NCI-H69 (cell line): ENCODE measurements around the gene SYTL1.
A peak's percentile ranks its signal among the peaks of the same experiment; 100 is the strongest.

Experiments used
- DNase-seq: peaks from one replicate; lab custom pipeline; 2025; lab: John Stamatoyannopoulos, UW

Gene SYTL1

DNA sequence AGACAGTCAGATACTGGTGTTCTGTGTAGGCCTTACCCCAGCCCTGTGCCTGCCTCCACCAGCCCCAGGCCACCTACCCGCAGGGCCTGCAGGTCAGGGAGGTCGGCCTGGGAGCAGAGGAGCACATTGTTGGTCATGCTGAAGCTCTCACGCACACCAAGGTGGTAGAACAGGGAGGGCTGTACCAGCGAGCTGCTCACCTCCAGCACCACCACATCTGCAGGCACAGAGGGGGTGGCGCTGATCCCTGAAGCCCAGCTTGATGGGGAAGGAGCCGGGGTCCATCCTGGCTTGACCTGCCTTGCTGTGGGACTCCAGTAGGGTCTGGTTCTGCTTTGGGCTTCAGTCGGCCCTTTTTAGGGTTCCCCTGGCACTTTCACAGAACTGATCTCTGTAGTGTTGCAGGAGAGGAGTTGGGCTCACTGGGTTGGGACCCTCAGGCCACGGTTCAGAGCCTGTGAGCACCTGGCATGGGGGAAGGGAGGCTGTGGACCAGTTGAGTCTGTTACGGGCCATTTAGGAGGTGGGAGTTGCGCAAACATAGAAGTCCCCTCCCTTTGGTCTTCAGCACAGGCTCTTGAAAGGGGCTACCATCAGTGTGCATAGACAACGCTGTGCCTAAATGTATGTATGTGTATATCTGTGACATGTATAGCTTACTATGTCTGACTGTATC lies 23.0 kb downstream of the SYTL1 start:
- DNase-seq, result no peak

GRCh38 chr1:27365372-27366112 lies 23.7 kb downstream of the SYTL1 start:
- peak; percentile 84 for DNase-seq

DNA sequence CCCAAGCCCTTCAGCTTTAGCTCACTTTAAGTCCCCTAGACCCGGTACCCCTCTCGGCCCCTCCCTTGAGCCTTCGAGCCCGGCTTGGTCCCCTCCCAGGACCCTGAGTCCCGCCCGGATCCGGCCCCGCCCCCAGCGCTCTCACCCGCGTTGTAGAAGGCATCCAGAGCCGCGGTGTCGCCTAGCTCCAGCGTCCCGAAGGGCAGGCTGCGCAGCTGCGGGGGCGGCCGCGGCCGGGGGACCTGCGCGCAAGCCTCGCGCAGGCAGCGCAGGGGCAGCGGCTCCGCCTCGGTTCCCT lies 24.2 kb downstream of the SYTL1 start:
- DNase-seq, result peak; percentile 71

DNA sequence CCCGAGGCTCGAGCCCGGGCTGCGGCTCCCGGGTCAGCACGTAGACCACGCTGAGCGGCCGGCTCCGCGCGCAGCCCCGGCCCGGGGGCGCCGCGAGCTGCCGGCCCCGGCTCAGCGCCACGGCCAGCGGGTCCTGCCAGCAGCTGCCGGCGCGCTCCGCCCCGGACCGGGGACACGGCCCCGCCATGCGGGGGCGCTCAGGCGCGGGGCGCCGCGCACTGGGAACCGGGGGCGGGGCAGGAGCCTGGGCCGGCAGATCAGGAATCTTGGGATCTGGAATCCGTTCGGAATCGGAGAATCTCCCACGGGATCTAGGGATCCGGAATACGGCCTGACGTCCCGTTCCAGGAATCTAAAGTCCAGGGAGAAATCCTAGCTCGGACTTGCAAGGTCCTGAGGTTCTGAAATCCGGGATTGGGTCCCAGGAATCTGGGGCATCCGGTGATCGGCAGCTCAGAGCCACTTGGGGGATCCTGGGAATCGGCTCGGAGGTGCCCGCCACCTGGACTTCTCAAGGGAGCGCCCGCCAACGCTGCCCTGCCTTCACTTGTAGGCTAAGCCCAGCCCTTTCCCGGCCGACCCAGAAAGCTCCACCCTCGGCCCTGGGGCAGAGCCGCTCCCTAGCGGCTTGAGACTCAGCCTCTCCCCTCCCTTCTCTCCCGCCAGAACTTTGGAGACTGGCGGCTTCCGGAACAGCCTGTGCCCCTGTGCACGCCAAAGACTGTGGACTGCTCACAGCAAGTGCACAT lies 24.8 kb downstream of the SYTL1 start, which contains the start of gene MAP3K6:
Gene MAP3K6, minus strand, starts transcription at position 551 of the 749 bp plus-strand sequence. Its CDS starts 364 bp downstream, at position 187.
- DNase-seq, result peak; percentile 73

- no peak for DNase-seq
Observed at GRCh38 chr1:27367160-27367650, 25.4 kb downstream of the SYTL1 start.

DNA sequence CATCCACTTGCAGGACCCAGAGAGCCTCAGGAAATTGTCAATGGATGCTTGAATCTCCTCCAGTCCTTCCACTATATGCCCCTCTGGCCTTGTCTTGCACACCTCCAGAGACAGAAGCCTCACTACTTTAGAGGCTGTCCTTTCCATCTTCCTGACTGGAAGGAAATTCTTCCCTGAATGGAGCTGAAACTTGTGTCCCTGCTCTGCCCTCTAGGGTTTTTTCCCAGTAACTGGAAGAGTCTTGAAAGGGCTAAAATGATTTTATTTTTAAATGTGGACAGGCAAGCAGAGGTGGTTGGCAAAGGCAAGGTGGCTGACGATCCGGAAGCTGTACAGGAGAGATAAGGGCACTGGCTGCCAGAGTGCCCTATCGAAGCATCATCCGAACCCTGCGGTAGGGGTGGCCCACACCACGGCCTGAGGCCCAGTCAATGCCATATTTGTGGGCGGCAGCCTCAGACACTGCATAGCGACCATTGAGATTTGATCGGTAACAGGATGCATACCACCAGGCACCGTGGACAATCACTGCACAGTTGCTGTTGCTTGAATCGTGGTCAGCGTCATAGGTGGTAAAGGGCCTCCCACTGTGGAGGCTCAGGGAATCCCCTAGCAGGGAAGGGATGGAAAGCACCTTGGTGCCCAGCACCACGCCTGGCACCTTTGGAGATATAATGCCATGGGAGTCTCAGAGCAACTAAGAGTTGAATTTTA lies 27.2 kb downstream of the SYTL1 start:
- no peak for DNase-seq

- no peak for DNase-seq
Observed at GRCh38 chr1:27372022-27372807, 30.4 kb downstream of the SYTL1 start.

- no peak for DNase-seq
Observed at GRCh38 chr1:27372808-27373690, 31.2 kb downstream of the SYTL1 start.

GRCh38 chr1:27374362-27375086 lies 32.7 kb downstream of the SYTL1 start, which contains the start of gene FCN3:
Gene FCN3 (minus strand): TSS chr1:27374824. CDS start chr1:27374818, 6 bp downstream.
- no peak for DNase-seq

- DNase-seq, result peak; percentile 29
Observed at GRCh38 chr1:27377760-27378495, 36.1 kb downstream of the SYTL1 start.

DNA sequence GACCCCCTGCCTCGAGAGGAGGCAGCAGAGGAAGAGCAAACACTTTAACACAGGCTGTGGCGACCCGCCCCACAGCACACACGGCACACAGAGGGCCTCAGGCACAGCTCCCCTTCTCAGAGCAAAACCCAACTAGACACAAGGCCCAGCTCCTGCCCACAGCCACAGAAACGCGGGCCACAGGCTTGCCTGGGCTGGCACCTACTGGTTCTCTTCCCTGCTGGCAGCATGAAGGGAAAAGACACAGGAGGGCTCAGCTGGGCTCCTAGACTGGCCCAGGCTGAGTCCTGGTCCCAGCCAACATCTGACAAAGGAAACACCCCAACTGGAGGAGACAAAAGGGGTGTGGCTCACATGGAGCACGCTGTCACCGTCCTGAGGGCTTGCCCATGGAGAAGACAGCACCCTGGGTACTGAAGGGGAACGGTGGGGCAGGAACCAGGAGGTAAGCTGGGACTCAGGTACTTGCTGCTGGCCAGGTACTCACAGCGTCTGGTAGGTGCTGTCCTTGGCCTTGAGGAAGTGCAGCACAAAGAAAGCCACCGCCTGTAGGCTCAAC lies 37.8 kb downstream of the SYTL1 start:
- peak; percentile 29 for DNase-seq

DNA sequence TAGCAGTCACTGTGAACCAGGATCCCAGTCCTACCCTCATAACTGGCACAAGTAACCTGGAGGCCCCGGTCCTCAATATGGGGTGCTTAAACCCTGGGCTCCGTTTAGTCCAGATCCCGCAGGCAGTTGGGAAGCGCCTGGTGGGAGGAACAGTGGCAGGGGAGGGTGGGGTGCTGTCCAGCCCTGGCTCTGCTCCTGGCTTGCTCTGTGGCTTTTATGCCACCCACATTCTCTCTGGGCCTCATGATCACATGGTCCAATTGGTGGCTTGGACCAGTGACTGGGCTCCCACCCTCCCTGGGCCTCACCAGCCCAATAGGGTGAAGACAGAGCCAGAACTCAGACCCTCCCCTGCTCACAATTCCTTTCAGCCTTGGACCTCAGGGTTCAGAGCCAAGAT lies 38.4 kb downstream of the SYTL1 start:
- no peak for DNase-seq

DNA sequence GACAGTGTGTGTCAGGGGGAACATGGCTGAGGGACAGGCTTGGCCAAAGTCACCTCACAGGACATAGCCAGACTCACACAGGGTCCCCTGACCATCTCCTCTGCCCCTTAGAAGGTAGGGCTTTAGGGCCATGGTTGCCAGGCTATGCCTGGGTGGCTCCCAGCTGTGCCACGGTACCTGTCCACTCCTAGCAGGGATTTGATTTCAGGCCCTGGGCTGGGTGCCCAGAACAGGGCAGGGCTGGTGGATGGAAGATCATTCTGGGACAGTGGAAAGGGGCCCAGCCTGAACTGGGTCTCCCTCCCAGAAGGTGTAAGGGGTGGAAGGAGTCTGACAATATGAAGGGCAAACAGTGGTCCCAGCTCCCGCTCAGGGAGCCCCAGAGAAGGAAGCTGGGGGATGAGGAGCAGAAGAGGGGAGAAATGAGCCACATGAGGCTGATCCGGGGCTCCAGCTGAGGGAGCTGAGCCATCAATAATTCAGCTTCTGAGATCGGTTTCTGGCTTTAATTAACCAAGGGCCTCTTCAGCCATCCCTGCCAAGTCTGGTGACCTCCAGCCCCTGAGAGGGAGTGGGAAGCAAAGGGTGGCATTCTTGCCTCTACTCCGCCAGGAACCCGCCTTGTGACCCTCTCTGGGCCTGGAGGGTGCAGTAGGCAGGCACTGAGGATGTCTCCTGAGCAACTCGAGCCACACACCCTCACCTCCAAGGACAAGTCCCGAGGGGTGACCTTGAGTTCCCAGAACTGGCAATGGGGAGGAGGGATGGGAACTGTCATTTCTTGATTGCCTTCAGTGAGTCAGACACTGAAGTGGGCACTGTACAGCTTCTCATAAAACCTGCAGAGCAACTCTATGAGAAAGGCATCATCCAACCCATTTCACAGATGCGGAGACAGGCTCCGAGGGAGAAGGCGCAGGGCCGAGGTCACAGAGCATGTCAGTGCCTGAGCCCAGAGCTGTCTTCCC lies 39.2 kb downstream of the SYTL1 start:
- no peak for DNase-seq

GRCh38 chr1:27381969-27382762 lies 40.3 kb downstream of the SYTL1 start:
- no peak for DNase-seq

GRCh38 chr1:27383039-27383605 lies 41.3 kb downstream of the SYTL1 start, which contains the start of gene CD164L2:
Gene CD164L2 (minus strand): TSS chr1:27383333. CDS start chr1:27383239, 94 bp downstream.
- DNase-seq, result peak; percentile 67

GRCh38 chr1:27383661-27384060 lies 41.8 kb downstream of the SYTL1 start:
- DNase-seq, result no peak
